SU-DHL-6 (cell line): ENCODE results near the gene KIF3C.

Source experiments
- EZH2phosphoT487 ChIP-seq: fragments of 200-600 bp; sonication (generic), shearing (Covaris generic); conservative IDR thresholded peaks from 2 replicates; pipeline ENCODE4 v1.6.1; 2018; ENCODE audit warnings: mild to moderate bottlenecking, antibody characterized with exemption, low read length, moderate library complexity, mixed read lengths
- TF ChIP-seq, protein P1 (sequence below): fragments of 200-600 bp; sonication (generic); IDR thresholded peaks from one replicate; pipeline ENCODE4 v1.5.1; 2017; ENCODE audit warnings: antibody characterized with exemption, mild to moderate bottlenecking, low read length, moderate library complexity; ENCODE audit not compliant: insufficient read depth, poor library complexity, severe bottlenecking

DNA sequence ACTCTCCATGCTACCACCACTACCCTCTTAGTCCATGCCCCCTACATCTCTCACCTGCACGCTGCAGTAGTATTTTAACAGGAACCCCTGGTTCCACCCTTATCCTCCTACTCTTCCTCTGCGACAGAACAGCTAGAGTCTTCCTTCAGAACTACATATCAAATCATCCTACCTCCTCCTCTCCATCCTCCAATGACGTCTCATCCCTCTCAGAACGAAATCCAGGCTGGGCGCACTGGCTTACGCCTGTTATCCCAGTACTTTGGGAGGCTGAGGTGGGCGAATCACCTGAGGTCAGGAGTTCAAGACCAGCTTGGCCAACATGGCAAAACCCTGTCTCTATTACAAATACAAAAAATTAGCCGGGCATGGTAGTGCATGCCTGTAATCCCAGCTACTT is 10.3 kb upstream of the KIF3C start:
- TF ChIP-seq, protein P1, sequence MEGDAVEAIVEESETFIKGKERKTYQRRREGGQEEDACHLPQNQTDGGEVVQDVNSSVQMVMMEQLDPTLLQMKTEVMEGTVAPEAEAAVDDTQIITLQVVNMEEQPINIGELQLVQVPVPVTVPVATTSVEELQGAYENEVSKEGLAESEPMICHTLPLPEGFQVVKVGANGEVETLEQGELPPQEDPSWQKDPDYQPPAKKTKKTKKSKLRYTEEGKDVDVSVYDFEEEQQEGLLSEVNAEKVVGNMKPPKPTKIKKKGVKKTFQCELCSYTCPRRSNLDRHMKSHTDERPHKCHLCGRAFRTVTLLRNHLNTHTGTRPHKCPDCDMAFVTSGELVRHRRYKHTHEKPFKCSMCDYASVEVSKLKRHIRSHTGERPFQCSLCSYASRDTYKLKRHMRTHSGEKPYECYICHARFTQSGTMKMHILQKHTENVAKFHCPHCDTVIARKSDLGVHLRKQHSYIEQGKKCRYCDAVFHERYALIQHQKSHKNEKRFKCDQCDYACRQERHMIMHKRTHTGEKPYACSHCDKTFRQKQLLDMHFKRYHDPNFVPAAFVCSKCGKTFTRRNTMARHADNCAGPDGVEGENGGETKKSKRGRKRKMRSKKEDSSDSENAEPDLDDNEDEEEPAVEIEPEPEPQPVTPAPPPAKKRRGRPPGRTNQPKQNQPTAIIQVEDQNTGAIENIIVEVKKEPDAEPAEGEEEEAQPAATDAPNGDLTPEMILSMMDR = no peak
- TF ChIP-seq EZH2phosphoT487 = no peak
